ENCODE data around the gene TCERG1L.

Gene TCERG1L

GRCh38 chr10:131206111-131206995, 105.2 kb downstream of the TCERG1L start:
- H3K4me3 ChIP-seq (replicated peaks; ENCODE audit: insufficient read depth, low read length) = no peak overlapping the region
- no peaks in the 10 kb centered on the region for H3K27me3 ChIP-seq (ENCODE audit: insufficient read depth, poor library complexity, severe bottlenecking)
- no peak overlapping the region for H3K27ac ChIP-seq (replicated peaks)
- no peak for DNase-seq (ENCODE audit: low read depth in 1 of 2, low spot score in 1 of 2)
- TF ChIP-seq REST (IDR thresholded peaks at IDR 0.05; ENCODE audit: insufficient replicate concordance, low read depth) = no peak
- no peak for TF ChIP-seq CTCF (IDR thresholded peaks at IDR 0.05; ENCODE audit: insufficient read depth, low read length)
- TF ChIP-seq SPI1 (IDR thresholded peaks at IDR 0.05; ENCODE audit: borderline replicate concordance, low read depth) = no peak
- TF ChIP-seq POLR2AphosphoS5 (IDR thresholded peaks at IDR 0.05; ENCODE audit: low read depth) = no peak
- TF ChIP-seq GABPA (IDR thresholded peaks at IDR 0.05; ENCODE audit: low read depth) = no peak

GRCh38 chr10:131205556-131205955, 106.0 kb downstream of the TCERG1L start:
- no peak for DNase-seq (ENCODE audit: low read depth in 1 of 2, low spot score in 1 of 2)
- Histone ChIP-seq H3K27me3 (ENCODE audit: insufficient read depth, poor library complexity, severe bottlenecking) (no peaks in the 10 kb centered on the region), H3K27ac (replicated peaks) (no peak overlapping the region), H3K4me3 (replicated peaks; ENCODE audit: insufficient read depth, low read length) (no peak overlapping the region)
- TF ChIP-seq REST (IDR thresholded peaks at IDR 0.05; ENCODE audit: insufficient replicate concordance, low read depth) = no peak
- TF ChIP-seq CTCF (IDR thresholded peaks at IDR 0.05; ENCODE audit: insufficient read depth, low read length) = no peak
- no peak for TF ChIP-seq GABPA (IDR thresholded peaks at IDR 0.05; ENCODE audit: low read depth)
- no peak for TF ChIP-seq POLR2AphosphoS5 (IDR thresholded peaks at IDR 0.05; ENCODE audit: low read depth)
- no peak for TF ChIP-seq SPI1 (IDR thresholded peaks at IDR 0.05; ENCODE audit: borderline replicate concordance, low read depth)

- H3K27me3 ChIP-seq (ENCODE audit: insufficient read depth, poor library complexity, severe bottlenecking) = no peaks in the 10 kb centered on the region
- DNase-seq (ENCODE audit: low read depth in 1 of 2, low spot score in 1 of 2) = no peak
- TF ChIP-seq SPI1 (IDR thresholded peaks at IDR 0.05; ENCODE audit: borderline replicate concordance, low read depth) (no peak), REST (IDR thresholded peaks at IDR 0.05; ENCODE audit: insufficient replicate concordance, low read depth) (no peak), GABPA (IDR thresholded peaks at IDR 0.05; ENCODE audit: low read depth) (no peak), CTCF (IDR thresholded peaks at IDR 0.05; ENCODE audit: insufficient read depth, low read length) (no peak), POLR2AphosphoS5 (IDR thresholded peaks at IDR 0.05; ENCODE audit: low read depth) (no peak)
- H3K27ac ChIP-seq (replicated peaks) = no peak overlapping the region
- no peak overlapping the region for H3K4me3 ChIP-seq (replicated peaks; ENCODE audit: insufficient read depth, low read length)
These were observed 106.9 kb downstream of the TCERG1L start for GRCh38 chr10:131204406-131205152.
